Measurements from ENCODE around the gene LGR4. TPM values are rescaled to one million over a fixed set of nuclear protein-coding genes. Genes with fewer than 3 reads are reported as not detected.

LGR4 gene
- total RNA-seq, 1 donor from 2014 or later: 16.7 TPM

GRCh38 chr11:27433742-27434141 lies 38.8 kb downstream of the LGR4 start:
- DNase-seq (ENCODE audit: extremely low read depth, low read depth, low spot score): no peak

- DNase-seq (ENCODE audit: extremely low read depth, low read depth, low spot score): no peak
Measured at GRCh38 chr11:27431808-27432207, 40.8 kb downstream of the LGR4 start.

GRCh38 chr11:27429761-27430393 lies 42.7 kb downstream of the LGR4 start:
- DNase-seq (ENCODE audit: extremely low read depth, low read depth, low spot score): no peak

- DNase-seq (ENCODE audit: extremely low read depth, low read depth, low spot score): peak; percentile 4
Measured at GRCh38 chr11:27427183-27427980, 45.2 kb downstream of the LGR4 start.

GRCh38 chr11:27425814-27426213 lies 46.8 kb downstream of the LGR4 start:
- DNase-seq (ENCODE audit: extremely low read depth, low read depth, low spot score): no peak

GRCh38 chr11:27423125-27423524 lies 49.5 kb downstream of the LGR4 start:
- DNase-seq (ENCODE audit: extremely low read depth, low read depth, low spot score): no peak

- no peak for DNase-seq (ENCODE audit: extremely low read depth, low read depth, low spot score)
Measured at GRCh38 chr11:27421819-27422494, 50.6 kb downstream of the LGR4 start.

- DNase-seq (ENCODE audit: extremely low read depth, low read depth, low spot score): no peak
Measured at GRCh38 chr11:27420722-27421572, 51.6 kb downstream of the LGR4 start.

- DNase-seq (ENCODE audit: extremely low read depth, low read depth, low spot score): no peak
Measured at GRCh38 chr11:27420217-27420616, 52.4 kb downstream of the LGR4 start.

- DNase-seq (ENCODE audit: extremely low read depth, low read depth, low spot score): no peak
Measured at GRCh38 chr11:27418356-27418755, 54.2 kb downstream of the LGR4 start.

GRCh38 chr11:27416568-27417176 lies 55.9 kb downstream of the LGR4 start:
- DNase-seq (ENCODE audit: extremely low read depth, low read depth, low spot score): no peak

- no peak for DNase-seq (ENCODE audit: extremely low read depth, low read depth, low spot score)
Measured at GRCh38 chr11:27414644-27415043, 57.9 kb downstream of the LGR4 start.

GRCh38 chr11:27413218-27413617 lies 59.4 kb downstream of the LGR4 start:
- no peak for DNase-seq (ENCODE audit: extremely low read depth, low read depth, low spot score)

- DNase-seq (ENCODE audit: extremely low read depth, low read depth, low spot score): no peak
Measured at GRCh38 chr11:27412192-27412691, 60.3 kb downstream of the LGR4 start.

- DNase-seq (ENCODE audit: extremely low read depth, low read depth, low spot score): no peak
Measured at GRCh38 chr11:27411328-27411727, 61.3 kb downstream of the LGR4 start.

GRCh38 chr11:27410272-27410671 lies 62.3 kb downstream of the LGR4 start:
- DNase-seq (ENCODE audit: extremely low read depth, low read depth, low spot score): no peak

GRCh38 chr11:27409742-27410141 lies 62.8 kb downstream of the LGR4 start:
- no peak for DNase-seq (ENCODE audit: extremely low read depth, low read depth, low spot score)

- no peak for DNase-seq (ENCODE audit: extremely low read depth, low read depth, low spot score)
Measured at GRCh38 chr11:27409049-27409448, 63.5 kb downstream of the LGR4 start.

- no peak for DNase-seq (ENCODE audit: extremely low read depth, low read depth, low spot score)
Measured at GRCh38 chr11:27408246-27408800, 64.3 kb downstream of the LGR4 start.
